K562 (cell line): ENCODE data around the gene GFM1. TPM values are rescaled to one million over a fixed set of nuclear protein-coding genes. Genes with fewer than 3 reads are reported as not detected.

ENCODE experiments used
- ATF1 ChIP-seq, 2 experiments: fragments of 450-650 bp in 1 of 2; IDR thresholded peaks; 2 replicates each; pipeline ENCODE4 v1.6.1; 2016; ENCODE audit warnings: missing compliant biosample characterization in 1 of 2, missing genetic modification characterization in 1 of 2
- BRD4 ChIP-seq: fragments of 200-600 bp; sonication (generic); IDR thresholded peaks from 2 replicates; pipeline ENCODE4 v1.6.1; 2017; ENCODE audit warnings: inconsistent platforms
- DPF2 ChIP-seq: fragments of 450-650 bp; IDR thresholded peaks from 2 replicates; pipeline ENCODE4 v1.6.1; 2016
- GATAD2A ChIP-seq: fragments of 450-650 bp; IDR thresholded peaks from 2 replicates; pipeline ENCODE4 v1.6.1; 2017
- MXI1 ChIP-seq: IDR thresholded peaks from 2 replicates; pipeline ENCODE4 v1.6.1; 2011; ENCODE audit warnings: low read depth, mild to moderate bottlenecking, improper control_type of control experiment, low read length
- NCOA1 ChIP-seq: fragments of 450-650 bp; IDR thresholded peaks from 2 replicates; pipeline ENCODE4 v1.6.1; 2016; ENCODE audit warnings: low read depth
- POLR2A ChIP-seq: fragments of 450-650 bp; conservative IDR thresholded peaks from 2 replicates; pipeline ENCODE4 v1.6.1; 2016
- RB1 ChIP-seq: fragments of 450-650 bp; IDR thresholded peaks from 2 replicates; pipeline ENCODE4 v1.6.1; 2017; ENCODE audit warnings: low read depth, mild to moderate bottlenecking
- REST ChIP-seq, 2 experiments: fragments of 450-650 bp; formaldehyde crosslinking in 1 of 2; IDR thresholded peaks; 2 replicates each; pipeline versions ENCODE4 v1.4.0 to v1.6.1; 2014 to 2020; ENCODE audit warnings: mild to moderate bottlenecking in 2 of 2, borderline replicate concordance in 1 of 2, low read depth in 1 of 2
- TCF15 ChIP-seq: fragments of 250-450 bp; sonication (Bioruptor Pico); IDR thresholded peaks from 2 replicates; pipeline ENCODE4 v1.8.0; 2022; ENCODE audit warnings: moderate library complexity, mild to moderate bottlenecking, inconsistent platforms
- THAP12 ChIP-seq: fragments of 250-450 bp; sonication (Bioruptor Pico); IDR thresholded peaks from 2 replicates; pipeline ENCODE4 v1.9.0; 2021; ENCODE audit warnings: mild to moderate bottlenecking, inconsistent platforms
- ZNF592 ChIP-seq: fragments of 450-650 bp; IDR thresholded peaks from 2 replicates; pipeline ENCODE4 v1.6.1; 2017; ENCODE audit warnings: antibody characterized with exemption, mild to moderate bottlenecking
- ZNF780A ChIP-seq: fragments of 250-450 bp; sonication (Bioruptor Pico); IDR thresholded peaks from 2 replicates; pipeline ENCODE4 v1.5.0; 2021; ENCODE audit warnings: mild to moderate bottlenecking
- polyA plus RNA-seq, 8 experiments: library from polyadenylated mRNA; depleted of rRNA in 4 of 8; stranded (reverse) in 5 of 8; unstranded in 3 of 8; fragments of >200 nt; fragmentation: Nextera tagmentation in 2 of 8; fragmentation: Illumina TruSeq in 1 of 8; extraction: Ambion mirVana in 2 of 8; extraction: Trizol in 1 of 8; gene quantifications; 2 replicates each; pipeline versions ENCODE4 v1.2.1 to v1.2.3, GENCODE V29; 2011 to 2014; ENCODE audit warnings: inconsistent platforms in 1 of 8, missing spikeins in 1 of 8
- total RNA-seq, 7 experiments: library from RNA; depleted of rRNA in 6 of 7; stranded (reverse); fragments of >200 nt in 6 of 7; fragmentation: Illumina TruSeq in 2 of 7; extraction: Trizol in 2 of 7; gene quantifications; 2 replicates each; pipeline versions ENCODE4 v1.2.1 to v1.2.3, GENCODE V29; 2011 to 2021; ENCODE audit warnings: low replicate concordance in 1 of 7

GFM1 gene
- total and polyA plus RNA-seq, 9 of the 15 experiments (the other 6 are each of a cell fraction or from before 2014, with no cell fraction given), result 38.9 to 86.7 (median 64.8) TPM

- no peak for TF ChIP-seq NCOA1
- peak; percentile 61; the same call in 1 of the 2 replicates for TF ChIP-seq ZNF592
- TF ChIP-seq ZNF780A (CRISPR knock-in tag), result no peak
- no peak for TF ChIP-seq BRD4
- no peak for TF ChIP-seq THAP12 (CRISPR knock-in tag)
- no peak for TF ChIP-seq DPF2
- TF ChIP-seq RB1, result peak; percentile 74; the same call in 1 of the 2 replicates
- TF ChIP-seq REST (IDR thresholded peaks at IDR 0.05; ENCODE audit: borderline replicate concordance), result peak; percentile 88
- TF ChIP-seq REST (CRISPR knock-in tag; IDR thresholded peaks at IDR 0.05; ENCODE audit: low read depth), result no peak
- TF ChIP-seq POLR2A, result no peak
- TF ChIP-seq GATAD2A, result no peak
- no peak for TF ChIP-seq ATF1 (CRISPR knock-in tag; IDR thresholded peaks at IDR 0.05)
- no peak for TF ChIP-seq ATF1 (tag; IDR thresholded peaks at IDR 0.05)
- TF ChIP-seq MXI1, result no peak
- TF ChIP-seq TCF15 (CRISPR knock-in tag), result no peak
These were observed 83.1 kb downstream of the GFM1 start (continued) for GRCh38 chr3:158727206-158728060.
